ENCODE data around the gene DDX20.

GRCh38 chr1:111739194-111739924 lies 16.3 kb upstream of the DDX20 start, which contains the start of gene INKA2:
- peak in 2 of 5 experiments; percentile 17 to 18 for TF ChIP-seq CTCF (IDR thresholded peaks at IDR 0.05 in 4 of 5, conservative IDR thresholded peaks at IDR 0.05 in 1 of 5)
- TF ChIP-seq POLR2A (IDR thresholded peaks at IDR 0.05), result peak; percentile 94 to 95
